B cell (primary cell): ENCODE results near the gene SMTNL2.

Source experiments
- EZH2 ChIP-seq: IDR thresholded peaks from 2 replicates; pipeline ENCODE4 v1.6.1; 2012; ENCODE audit warnings: borderline replicate concordance, low read depth, mild to moderate bottlenecking, moderate library complexity, low read length; ENCODE audit not compliant: insufficient read depth, poor library complexity, severe bottlenecking
- TF ChIP-seq, protein P1 (sequence below): fragments of 200-600 bp; IDR thresholded peaks from one replicate; pipeline ENCODE4 v1.8.0; 2022; ENCODE audit warnings: antibody characterized with exemption, mild to moderate bottlenecking

DNA sequence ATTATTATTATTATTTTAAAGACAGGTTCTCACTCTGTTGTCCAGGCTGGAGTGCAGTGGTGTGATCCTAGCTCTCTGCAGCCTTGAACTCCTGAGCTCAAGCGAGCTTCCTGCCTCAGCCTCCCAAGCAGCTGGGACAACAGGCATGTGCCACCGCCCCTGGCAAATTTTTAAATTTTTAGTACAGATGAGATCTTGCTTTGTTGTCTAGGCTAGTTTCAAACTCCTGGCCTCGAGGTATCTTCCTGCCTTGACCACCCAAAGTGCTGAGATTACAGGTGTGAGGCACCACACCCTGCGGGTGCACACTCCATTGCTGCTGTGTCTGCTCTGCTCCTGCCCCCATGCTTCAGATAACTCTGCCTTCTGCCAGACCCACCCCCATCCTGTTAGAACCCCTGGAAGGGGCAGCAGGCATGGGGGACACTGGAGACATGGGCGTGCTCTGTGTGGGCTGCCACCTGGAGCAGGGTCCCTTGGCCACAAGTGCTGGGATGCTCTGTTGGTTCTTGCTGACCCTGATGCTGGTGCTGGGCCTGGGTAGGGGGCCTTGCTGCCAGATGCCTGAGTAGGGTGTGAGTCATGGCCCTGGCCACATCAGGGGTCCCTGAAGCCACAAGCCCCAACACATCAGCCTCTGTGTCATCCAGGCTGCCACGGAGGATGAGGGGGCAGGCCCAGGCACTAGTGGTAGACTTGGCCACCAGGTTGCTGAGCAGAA is 26.5 kb upstream of the SMTNL2 start:
- TF ChIP-seq, protein P1, sequence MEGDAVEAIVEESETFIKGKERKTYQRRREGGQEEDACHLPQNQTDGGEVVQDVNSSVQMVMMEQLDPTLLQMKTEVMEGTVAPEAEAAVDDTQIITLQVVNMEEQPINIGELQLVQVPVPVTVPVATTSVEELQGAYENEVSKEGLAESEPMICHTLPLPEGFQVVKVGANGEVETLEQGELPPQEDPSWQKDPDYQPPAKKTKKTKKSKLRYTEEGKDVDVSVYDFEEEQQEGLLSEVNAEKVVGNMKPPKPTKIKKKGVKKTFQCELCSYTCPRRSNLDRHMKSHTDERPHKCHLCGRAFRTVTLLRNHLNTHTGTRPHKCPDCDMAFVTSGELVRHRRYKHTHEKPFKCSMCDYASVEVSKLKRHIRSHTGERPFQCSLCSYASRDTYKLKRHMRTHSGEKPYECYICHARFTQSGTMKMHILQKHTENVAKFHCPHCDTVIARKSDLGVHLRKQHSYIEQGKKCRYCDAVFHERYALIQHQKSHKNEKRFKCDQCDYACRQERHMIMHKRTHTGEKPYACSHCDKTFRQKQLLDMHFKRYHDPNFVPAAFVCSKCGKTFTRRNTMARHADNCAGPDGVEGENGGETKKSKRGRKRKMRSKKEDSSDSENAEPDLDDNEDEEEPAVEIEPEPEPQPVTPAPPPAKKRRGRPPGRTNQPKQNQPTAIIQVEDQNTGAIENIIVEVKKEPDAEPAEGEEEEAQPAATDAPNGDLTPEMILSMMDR = no peak
- no peak for TF ChIP-seq EZH2
